Measurements from ENCODE around the gene CLMN. TPM values are rescaled to one million over a fixed set of nuclear protein-coding genes. Genes with fewer than 3 reads are reported as not detected.

Gene CLMN
- polyA plus RNA-seq, 1 donor from 2014 or later, result 0.57 TPM

DNA sequence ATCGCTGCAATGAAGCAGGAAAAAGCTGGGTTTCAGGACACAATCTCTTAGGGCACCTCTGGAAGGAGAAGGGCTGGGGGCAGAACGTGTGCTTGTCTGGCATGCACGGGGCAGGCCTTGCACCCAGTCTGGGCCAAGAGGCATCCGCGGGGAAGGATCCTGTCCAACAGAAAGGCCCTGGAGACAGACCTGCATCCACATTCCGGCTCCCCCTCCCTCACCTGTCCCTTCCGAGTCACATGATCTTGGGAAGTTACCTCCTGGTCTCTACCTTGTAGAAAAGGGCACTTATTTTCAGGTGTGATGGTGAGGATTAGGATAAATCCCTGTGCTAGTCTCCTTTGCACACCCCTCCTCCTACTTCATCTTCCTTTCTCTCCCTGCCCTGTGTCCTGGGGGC lies 25.4 kb downstream of the CLMN start:
- no peaks in the 10 kb centered on the region for H3F3A ChIP-seq (ENCODE audit: insufficient read depth, low read length, poor library complexity, severe bottlenecking)
- no peaks in the 10 kb centered on the region for H3K79me2 ChIP-seq (replicated peaks; ENCODE audit: insufficient read depth, low read length)
- no peak overlapping the region for H3K4me3 ChIP-seq (ENCODE audit: low read length)
- H2AFZ ChIP-seq (ENCODE audit: low read depth, low read length), result no peak overlapping the region
- H3K4me2 ChIP-seq (ENCODE audit: low read length), result no peak overlapping the region
- no peaks in the 10 kb centered on the region for H3K36me3 ChIP-seq (ENCODE audit: insufficient read depth, low read length)
- H4K20me1 ChIP-seq (ENCODE audit: insufficient read depth), result no peaks in the 10 kb centered on the region
- H3K27ac ChIP-seq (ENCODE audit: low read length), result no peak overlapping the region
- no peaks in the 10 kb centered on the region for H3K9me2 ChIP-seq (ENCODE audit: insufficient read depth, low read length)
- no peak for TF ChIP-seq POLR2AphosphoS5 (IDR thresholded peaks at IDR 0.05)
- TF ChIP-seq, protein P1, sequence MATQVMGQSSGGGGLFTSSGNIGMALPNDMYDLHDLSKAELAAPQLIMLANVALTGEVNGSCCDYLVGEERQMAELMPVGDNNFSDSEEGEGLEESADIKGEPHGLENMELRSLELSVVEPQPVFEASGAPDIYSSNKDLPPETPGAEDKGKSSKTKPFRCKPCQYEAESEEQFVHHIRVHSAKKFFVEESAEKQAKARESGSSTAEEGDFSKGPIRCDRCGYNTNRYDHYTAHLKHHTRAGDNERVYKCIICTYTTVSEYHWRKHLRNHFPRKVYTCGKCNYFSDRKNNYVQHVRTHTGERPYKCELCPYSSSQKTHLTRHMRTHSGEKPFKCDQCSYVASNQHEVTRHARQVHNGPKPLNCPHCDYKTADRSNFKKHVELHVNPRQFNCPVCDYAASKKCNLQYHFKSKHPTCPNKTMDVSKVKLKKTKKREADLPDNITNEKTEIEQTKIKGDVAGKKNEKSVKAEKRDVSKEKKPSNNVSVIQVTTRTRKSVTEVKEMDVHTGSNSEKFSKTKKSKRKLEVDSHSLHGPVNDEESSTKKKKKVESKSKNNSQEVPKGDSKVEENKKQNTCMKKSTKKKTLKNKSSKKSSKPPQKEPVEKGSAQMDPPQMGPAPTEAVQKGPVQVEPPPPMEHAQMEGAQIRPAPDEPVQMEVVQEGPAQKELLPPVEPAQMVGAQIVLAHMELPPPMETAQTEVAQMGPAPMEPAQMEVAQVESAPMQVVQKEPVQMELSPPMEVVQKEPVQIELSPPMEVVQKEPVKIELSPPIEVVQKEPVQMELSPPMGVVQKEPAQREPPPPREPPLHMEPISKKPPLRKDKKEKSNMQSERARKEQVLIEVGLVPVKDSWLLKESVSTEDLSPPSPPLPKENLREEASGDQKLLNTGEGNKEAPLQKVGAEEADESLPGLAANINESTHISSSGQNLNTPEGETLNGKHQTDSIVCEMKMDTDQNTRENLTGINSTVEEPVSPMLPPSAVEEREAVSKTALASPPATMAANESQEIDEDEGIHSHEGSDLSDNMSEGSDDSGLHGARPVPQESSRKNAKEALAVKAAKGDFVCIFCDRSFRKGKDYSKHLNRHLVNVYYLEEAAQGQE (IDR thresholded peaks at IDR 0.05; ENCODE audit: borderline replicate concordance), result no peak
- no peak for TF ChIP-seq MXI1 (conservative IDR thresholded peaks at IDR 0.05; ENCODE audit: poor library complexity, severe bottlenecking)
- TF ChIP-seq EZH2 (IDR thresholded peaks at IDR 0.05; ENCODE audit: borderline replicate concordance, insufficient read depth, low read length, poor library complexity, severe bottlenecking), result no peak
- no peak for TF ChIP-seq RAD21 (conservative IDR thresholded peaks at IDR 0.05)
- TF ChIP-seq EP300 (conservative IDR thresholded peaks at IDR 0.05; ENCODE audit: poor library complexity, severe bottlenecking), result no peak
- TF ChIP-seq TAF1 (IDR thresholded peaks at IDR 0.05; ENCODE audit: low read depth), result no peak
- TF ChIP-seq, protein P2, sequence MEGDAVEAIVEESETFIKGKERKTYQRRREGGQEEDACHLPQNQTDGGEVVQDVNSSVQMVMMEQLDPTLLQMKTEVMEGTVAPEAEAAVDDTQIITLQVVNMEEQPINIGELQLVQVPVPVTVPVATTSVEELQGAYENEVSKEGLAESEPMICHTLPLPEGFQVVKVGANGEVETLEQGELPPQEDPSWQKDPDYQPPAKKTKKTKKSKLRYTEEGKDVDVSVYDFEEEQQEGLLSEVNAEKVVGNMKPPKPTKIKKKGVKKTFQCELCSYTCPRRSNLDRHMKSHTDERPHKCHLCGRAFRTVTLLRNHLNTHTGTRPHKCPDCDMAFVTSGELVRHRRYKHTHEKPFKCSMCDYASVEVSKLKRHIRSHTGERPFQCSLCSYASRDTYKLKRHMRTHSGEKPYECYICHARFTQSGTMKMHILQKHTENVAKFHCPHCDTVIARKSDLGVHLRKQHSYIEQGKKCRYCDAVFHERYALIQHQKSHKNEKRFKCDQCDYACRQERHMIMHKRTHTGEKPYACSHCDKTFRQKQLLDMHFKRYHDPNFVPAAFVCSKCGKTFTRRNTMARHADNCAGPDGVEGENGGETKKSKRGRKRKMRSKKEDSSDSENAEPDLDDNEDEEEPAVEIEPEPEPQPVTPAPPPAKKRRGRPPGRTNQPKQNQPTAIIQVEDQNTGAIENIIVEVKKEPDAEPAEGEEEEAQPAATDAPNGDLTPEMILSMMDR (IDR thresholded peaks at IDR 0.05; ENCODE audit: poor library complexity, severe bottlenecking), result no peak
- TF ChIP-seq SMC3 (conservative IDR thresholded peaks at IDR 0.05; ENCODE audit: poor library complexity), result no peak
- no peaks in the 10 kb centered on the region for H3K9me3 ChIP-seq (ENCODE audit: low read length)
- H3K9ac ChIP-seq (ENCODE audit: low read length), result no peak overlapping the region
- H3K27me3 ChIP-seq (ENCODE audit: insufficient read depth, low read depth, low read length), result no peaks in the 10 kb centered on the region

DNA sequence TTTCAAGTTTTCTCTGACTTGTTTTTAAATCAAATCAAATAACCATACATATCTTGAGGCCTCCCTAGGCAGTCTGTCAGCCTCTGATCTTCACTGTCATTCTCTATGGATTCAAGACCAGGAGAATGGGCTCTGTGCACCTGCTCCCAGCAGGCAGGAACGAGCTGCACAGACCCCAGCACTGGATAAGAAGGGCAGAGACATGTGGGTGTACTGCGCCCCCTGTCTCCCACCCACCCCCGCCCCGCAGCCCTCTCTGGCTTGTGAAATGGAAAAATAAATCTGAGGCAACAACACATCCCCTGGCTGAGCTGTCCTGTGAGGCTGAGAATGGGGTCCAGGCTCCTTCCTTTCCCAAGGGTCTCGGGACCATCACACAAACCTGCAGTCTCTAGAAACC lies 26.3 kb downstream of the CLMN start:
- H3K36me3 ChIP-seq (ENCODE audit: insufficient read depth, low read length), result no peaks in the 10 kb centered on the region
- H3K79me2 ChIP-seq (replicated peaks; ENCODE audit: insufficient read depth, low read length), result no peaks in the 10 kb centered on the region
- H3K9ac ChIP-seq (ENCODE audit: low read length), result no peak overlapping the region
- H4K20me1 ChIP-seq (ENCODE audit: insufficient read depth), result no peaks in the 10 kb centered on the region
- H3K9me2 ChIP-seq (ENCODE audit: insufficient read depth, low read length), result no peaks in the 10 kb centered on the region
- no peaks in the 10 kb centered on the region for H3F3A ChIP-seq (ENCODE audit: insufficient read depth, low read length, poor library complexity, severe bottlenecking)
- H3K27ac ChIP-seq (ENCODE audit: low read length), result no peak overlapping the region
- H3K4me3 ChIP-seq (ENCODE audit: low read length), result no peak overlapping the region
- H2AFZ ChIP-seq (ENCODE audit: low read depth, low read length), result no peak overlapping the region
- H3K4me2 ChIP-seq (ENCODE audit: low read length), result no peak overlapping the region
- TF ChIP-seq EZH2 (IDR thresholded peaks at IDR 0.05; ENCODE audit: borderline replicate concordance, insufficient read depth, low read length, poor library complexity, severe bottlenecking), result no peak
- TF ChIP-seq TAF1 (IDR thresholded peaks at IDR 0.05; ENCODE audit: low read depth), result no peak
- TF ChIP-seq RAD21 (conservative IDR thresholded peaks at IDR 0.05), result no peak
- TF ChIP-seq MXI1 (conservative IDR thresholded peaks at IDR 0.05; ENCODE audit: poor library complexity, severe bottlenecking), result no peak
- no peak for TF ChIP-seq EP300 (conservative IDR thresholded peaks at IDR 0.05; ENCODE audit: poor library complexity, severe bottlenecking)
- TF ChIP-seq SMC3 (conservative IDR thresholded peaks at IDR 0.05; ENCODE audit: poor library complexity), result no peak
- TF ChIP-seq, protein P1 (IDR thresholded peaks at IDR 0.05; ENCODE audit: borderline replicate concordance), result no peak
- TF ChIP-seq POLR2AphosphoS5 (IDR thresholded peaks at IDR 0.05), result no peak
- TF ChIP-seq, protein P2 (IDR thresholded peaks at IDR 0.05; ENCODE audit: poor library complexity, severe bottlenecking), result no peak
- no peaks in the 10 kb centered on the region for H3K9me3 ChIP-seq (ENCODE audit: low read length)
- no peaks in the 10 kb centered on the region for H3K27me3 ChIP-seq (ENCODE audit: insufficient read depth, low read depth, low read length)

Measured in neural cell (in vitro differentiated cells).